Activated T-cell treated with anti-CD3 and anti-CD28 coated beads, Interleukin-2, amount 50 U/mL, for 24 hours (primary cell): ENCODE data around the gene C1QTNF9.
"Not testable (repeated sequence)": the region's sequence is repeated elsewhere in the genome, so short reads cannot be mapped to it uniquely, and the experiment has no call there.

Source experiments
- DNase-seq: peaks from one replicate; pipeline ENCODE4 v3.0.0-alpha.2; 2020
- H3K27ac Mint-ChIP-seq: 2 replicates; pipeline ENCODE4 v1.8.0; 2020; ENCODE audit warnings: mild to moderate bottlenecking, mixed read lengths
- H3K27me3 Mint-ChIP-seq: 2 replicates; pipeline ENCODE4 v1.8.0; 2020; ENCODE audit warnings: mixed read lengths
- H3K36me3 Mint-ChIP-seq: 2 replicates; pipeline ENCODE4 v1.8.0; 2020; ENCODE audit warnings: low read depth, mixed read lengths
- H3K4me1 Mint-ChIP-seq: 2 replicates; pipeline ENCODE4 v1.8.0; 2020; ENCODE audit warnings: low read depth, mixed read lengths
- H3K4me3 Mint-ChIP-seq: 2 replicates; pipeline ENCODE4 v1.8.0; 2020; ENCODE audit warnings: mild to moderate bottlenecking, moderate library complexity, mixed read lengths
- H3K9me3 Mint-ChIP-seq: 2 replicates; pipeline ENCODE4 v1.8.0; 2020; ENCODE audit warnings: mixed read lengths

The C1QTNF9 gene, protein sequence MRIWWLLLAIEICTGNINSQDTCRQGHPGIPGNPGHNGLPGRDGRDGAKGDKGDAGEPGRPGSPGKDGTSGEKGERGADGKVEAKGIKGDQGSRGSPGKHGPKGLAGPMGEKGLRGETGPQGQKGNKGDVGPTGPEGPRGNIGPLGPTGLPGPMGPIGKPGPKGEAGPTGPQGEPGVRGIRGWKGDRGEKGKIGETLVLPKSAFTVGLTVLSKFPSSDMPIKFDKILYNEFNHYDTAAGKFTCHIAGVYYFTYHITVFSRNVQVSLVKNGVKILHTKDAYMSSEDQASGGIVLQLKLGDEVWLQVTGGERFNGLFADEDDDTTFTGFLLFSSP

DNA sequence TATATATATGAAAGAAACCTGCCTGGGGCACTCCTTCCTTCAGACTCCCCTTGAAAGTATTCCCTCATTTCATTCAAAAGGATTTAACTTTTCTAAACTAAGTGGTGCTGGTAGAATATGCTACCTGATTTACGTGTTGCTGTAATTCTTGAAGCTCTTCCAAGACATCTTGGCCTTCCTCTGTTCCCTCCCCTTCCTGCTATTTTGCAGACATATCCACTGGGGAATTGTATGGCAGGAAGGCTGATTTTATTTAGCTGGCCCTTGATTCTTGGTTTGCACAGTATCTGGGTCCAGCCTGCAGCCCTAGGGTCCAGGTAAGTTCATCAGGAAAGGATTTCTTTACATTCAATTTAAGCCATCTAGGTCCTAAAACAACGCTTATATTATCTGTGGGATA lies at the start of gene C1QTNF9:
Gene C1QTNF9, plus strand, starts transcription at position 281 of the 400 bp plus-strand sequence. CDS start 6,424 bp downstream, outside the sequence.
- not testable (repeated sequence) for H3K4me3 Mint-ChIP-seq

DNA sequence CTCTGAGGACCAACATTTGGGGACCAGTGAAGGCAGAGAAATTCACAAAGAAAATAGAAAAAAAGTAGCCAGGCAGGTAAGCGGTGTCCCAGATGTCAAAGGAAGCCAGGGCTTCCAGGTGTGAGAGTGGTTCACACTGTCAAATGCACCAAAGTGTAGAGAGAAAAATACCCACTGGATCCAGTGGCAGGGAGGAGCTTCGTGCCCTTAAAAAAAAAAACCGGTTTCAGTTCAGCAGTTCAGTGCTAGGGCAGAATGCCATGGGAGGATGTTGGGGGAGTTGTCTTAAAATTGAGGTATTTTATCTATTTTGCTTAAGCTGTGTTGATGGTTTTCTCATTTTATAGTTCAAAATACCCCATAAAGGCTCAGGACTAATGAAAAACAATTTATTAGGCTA lies 47.8 kb upstream of the C1QTNF9 start:
- H3K9me3 Mint-ChIP-seq: no peaks in the 10 kb centered on the region
- H3K27me3 Mint-ChIP-seq: no peaks in the 10 kb centered on the region
- H3K4me1 Mint-ChIP-seq: peaks cover 89% of the 10 kb centered on the region
- peak overlapping the region; percentile 41 for H3K4me3 Mint-ChIP-seq
- no peak for DNase-seq
- H3K27ac Mint-ChIP-seq: peak overlapping the region; percentile 87
- peaks cover 77% of the 10 kb centered on the region for H3K36me3 Mint-ChIP-seq

More for the DNA sequence above, at the start of gene C1QTNF9:
- H3K4me1 Mint-ChIP-seq, H3K27ac Mint-ChIP-seq, H3K27me3 Mint-ChIP-seq, H3K9me3 Mint-ChIP-seq, DNase-seq: not testable (repeated sequence)
- H3K36me3 Mint-ChIP-seq: peaks cover 25% of the 10 kb centered on the region

DNA sequence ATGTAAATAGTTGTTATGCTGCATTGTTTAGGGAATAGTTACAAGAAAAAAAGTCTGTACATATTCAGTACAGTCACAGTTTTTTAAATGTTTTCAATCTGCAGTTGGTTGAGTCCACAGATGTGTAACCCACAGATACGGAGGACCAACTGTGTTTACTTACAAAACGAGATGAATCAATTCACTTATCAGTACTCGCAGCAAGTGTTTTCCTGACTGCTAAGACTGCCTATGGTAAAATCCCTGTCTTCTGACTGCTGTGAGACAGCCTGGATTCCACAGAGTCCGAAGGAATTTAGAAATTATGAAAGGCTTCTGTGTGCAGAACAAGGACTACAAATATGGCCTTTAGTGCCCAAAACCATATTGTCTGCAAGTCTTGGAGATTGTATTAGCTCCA lies 45.7 kb upstream of the C1QTNF9 start:
- Mint-ChIP-seq H3K36me3 (peaks cover 78% of the 10 kb centered on the region), H3K27ac (peak overlapping the region; percentile 98), H3K4me1 (peaks cover 92% of the 10 kb centered on the region), H3K4me3 (peak overlapping the region; percentile 75), H3K9me3 (no peaks in the 10 kb centered on the region), H3K27me3 (no peaks in the 10 kb centered on the region)
- DNase-seq: no peak

DNA sequence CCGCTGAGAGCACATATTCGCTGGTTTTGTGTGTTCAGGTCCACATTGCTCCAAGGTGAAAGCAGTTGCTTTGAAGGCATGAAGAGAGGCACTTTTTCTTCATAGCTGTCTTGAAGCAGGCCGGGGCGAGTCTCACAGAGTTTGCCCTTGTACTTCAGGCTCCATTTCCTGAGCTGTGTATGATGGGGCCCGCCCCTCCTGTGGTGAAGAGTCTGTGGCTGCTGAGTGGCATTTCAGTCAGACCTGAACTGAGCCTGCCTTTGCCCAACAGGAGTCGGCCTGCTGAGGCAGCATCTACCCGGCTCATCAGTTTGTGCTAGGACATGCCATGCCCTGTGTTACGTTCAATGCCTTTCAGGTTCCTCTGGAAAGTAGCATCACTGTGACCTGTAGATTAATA lies 44.4 kb upstream of the C1QTNF9 start:
- H3K4me1 Mint-ChIP-seq: peaks cover 92% of the 10 kb centered on the region
- peak overlapping the region; percentile 98 for H3K27ac Mint-ChIP-seq
- peaks cover 71% of the 10 kb centered on the region for H3K36me3 Mint-ChIP-seq
- peak overlapping the region; percentile 75 for H3K4me3 Mint-ChIP-seq
- DNase-seq: peak; percentile 81
- H3K27me3 Mint-ChIP-seq: no peaks in the 10 kb centered on the region
- H3K9me3 Mint-ChIP-seq: no peaks in the 10 kb centered on the region

DNA sequence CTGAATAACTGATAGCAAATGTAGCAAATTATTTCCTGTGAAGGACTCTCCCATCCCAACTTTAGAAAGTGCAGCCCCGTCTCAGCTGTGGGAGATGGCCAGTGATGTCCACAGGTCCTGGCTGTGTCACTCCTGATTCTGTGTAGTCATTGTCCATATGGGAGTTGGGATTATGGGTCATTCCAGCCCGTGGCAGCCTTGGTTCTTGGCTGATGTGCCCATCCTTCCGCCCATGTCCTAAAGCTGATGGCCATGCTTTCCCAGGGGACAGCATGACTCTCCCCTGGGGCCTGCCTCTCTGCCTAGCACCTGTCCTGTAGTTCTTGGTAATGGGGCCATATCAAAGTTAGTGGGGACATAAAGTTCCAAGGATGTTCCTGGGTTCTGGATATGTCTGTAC lies 43.9 kb upstream of the C1QTNF9 start:
- H3K27me3 Mint-ChIP-seq: no peaks in the 10 kb centered on the region
- peak overlapping the region; percentile 98 for H3K27ac Mint-ChIP-seq
- H3K9me3 Mint-ChIP-seq: no peaks in the 10 kb centered on the region
- DNase-seq: no peak
- H3K36me3 Mint-ChIP-seq: peaks cover 69% of the 10 kb centered on the region
- H3K4me1 Mint-ChIP-seq: peaks cover 92% of the 10 kb centered on the region
- peak overlapping the region; percentile 75 for H3K4me3 Mint-ChIP-seq

DNA sequence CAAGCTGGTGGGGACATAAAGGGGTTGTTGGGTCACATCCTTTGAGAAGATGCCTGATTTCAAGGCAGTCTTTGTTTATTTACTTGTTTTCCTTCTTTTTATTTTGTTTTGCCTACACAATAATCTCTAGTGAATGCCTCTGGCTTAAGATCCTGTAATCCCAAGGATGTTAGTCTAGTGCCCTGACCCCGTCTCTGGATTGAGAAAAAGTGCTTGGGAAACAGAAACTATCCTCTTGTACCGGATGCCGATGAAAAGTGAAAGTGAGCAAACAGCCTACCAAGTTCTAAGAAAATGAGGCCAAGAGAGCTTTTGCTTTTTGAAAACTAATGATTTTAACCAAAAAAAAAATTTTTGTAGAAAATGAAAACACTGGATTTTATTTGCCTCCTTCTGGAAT lies 42.1 kb upstream of the C1QTNF9 start:
- Mint-ChIP-seq H3K36me3 (peaks cover 60% of the 10 kb centered on the region), H3K4me3 (peak overlapping the region; percentile 71), H3K27me3 (no peaks in the 10 kb centered on the region), H3K4me1 (peaks cover 92% of the 10 kb centered on the region), H3K27ac (peak overlapping the region; percentile 99), H3K9me3 (no peaks in the 10 kb centered on the region)
- no peak for DNase-seq

DNA sequence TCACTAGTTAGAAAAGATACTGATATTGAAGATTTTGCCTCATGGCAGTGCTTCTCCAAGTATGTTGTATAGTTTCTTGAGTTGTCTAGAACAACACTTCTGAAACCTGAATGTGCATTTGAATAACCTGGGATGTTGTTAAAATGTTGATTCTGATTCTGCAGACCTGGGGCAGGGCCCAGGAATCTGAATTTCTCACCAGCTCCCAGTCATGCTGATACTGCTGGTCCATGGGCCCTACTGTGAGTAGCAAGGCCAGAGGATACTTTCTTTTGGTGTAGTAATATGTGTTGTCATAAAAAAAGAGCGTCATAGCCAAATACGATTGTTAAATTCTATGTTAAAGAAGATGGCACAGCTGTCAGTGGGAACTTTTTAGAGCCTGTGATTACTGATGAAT lies 41.6 kb upstream of the C1QTNF9 start:
- Mint-ChIP-seq H3K9me3 (no peaks in the 10 kb centered on the region), H3K4me1 (peaks cover 93% of the 10 kb centered on the region), H3K36me3 (peaks cover 60% of the 10 kb centered on the region), H3K27me3 (no peaks in the 10 kb centered on the region), H3K27ac (peak overlapping the region; percentile 99), H3K4me3 (peak overlapping the region; percentile 71)
- no peak for DNase-seq

DNA sequence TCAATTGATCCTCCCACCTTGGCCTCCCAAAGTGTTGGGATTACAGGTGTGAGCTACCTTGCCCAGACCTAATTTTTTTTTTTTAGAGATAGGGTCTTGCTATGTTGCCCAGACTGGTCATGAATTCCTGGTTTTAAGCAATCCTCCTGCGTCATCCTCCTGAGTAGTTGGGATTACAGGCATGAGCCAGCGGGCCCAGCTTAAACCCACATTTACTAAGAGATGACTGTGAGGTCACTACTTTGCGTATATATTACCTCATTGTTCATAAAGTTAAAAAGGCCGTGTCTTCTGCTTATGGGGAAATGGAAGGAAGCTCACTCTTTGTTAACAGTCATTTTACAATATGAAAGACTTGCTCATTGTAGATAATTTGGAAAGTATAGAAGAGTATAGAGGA lies 39.6 kb upstream of the C1QTNF9 start:
- Mint-ChIP-seq H3K4me3 (peak overlapping the region; percentile 79), H3K27ac (peak overlapping the region; percentile 95)
- DNase-seq: no peak

DNA sequence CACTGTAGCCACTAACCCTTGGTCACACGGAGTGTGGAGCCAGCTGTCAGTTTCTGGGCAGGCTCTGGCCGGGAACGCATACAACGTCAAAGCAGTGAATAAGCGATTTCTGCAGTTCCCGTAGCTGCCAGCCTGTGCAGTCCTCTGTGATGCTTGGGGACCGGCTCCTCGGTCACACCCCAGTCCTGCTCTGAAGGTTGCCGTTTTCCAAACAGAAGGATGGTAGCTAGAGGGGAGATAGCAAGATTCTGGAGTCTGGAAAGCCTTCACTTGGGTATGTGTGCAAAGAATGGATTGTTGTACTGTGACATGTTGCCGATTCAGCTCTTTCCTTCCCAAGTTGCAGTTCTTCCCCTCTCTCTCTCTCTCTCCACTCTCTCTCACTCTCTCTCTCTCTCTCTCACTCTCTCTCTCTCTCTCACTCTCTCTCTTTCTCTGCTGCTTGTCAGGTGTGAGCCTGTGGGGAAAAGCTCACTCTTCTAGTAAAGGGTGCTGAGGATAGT lies 38.7 kb upstream of the C1QTNF9 start:
- DNase-seq: peak; percentile 68
- Mint-ChIP-seq H3K27me3 (no peaks in the 10 kb centered on the region), H3K4me3 (peak overlapping the region; percentile 79), H3K36me3 (peaks cover 55% of the 10 kb centered on the region), H3K4me1 (peaks cover 93% of the 10 kb centered on the region), H3K27ac (peak overlapping the region; percentile 95), H3K9me3 (no peaks in the 10 kb centered on the region)

More for the DNA sequence above, 39.6 kb upstream of the C1QTNF9 start:
- Mint-ChIP-seq H3K36me3 (peaks cover 58% of the 10 kb centered on the region), H3K9me3 (no peaks in the 10 kb centered on the region), H3K4me1 (peaks cover 93% of the 10 kb centered on the region), H3K27me3 (no peaks in the 10 kb centered on the region)

DNA sequence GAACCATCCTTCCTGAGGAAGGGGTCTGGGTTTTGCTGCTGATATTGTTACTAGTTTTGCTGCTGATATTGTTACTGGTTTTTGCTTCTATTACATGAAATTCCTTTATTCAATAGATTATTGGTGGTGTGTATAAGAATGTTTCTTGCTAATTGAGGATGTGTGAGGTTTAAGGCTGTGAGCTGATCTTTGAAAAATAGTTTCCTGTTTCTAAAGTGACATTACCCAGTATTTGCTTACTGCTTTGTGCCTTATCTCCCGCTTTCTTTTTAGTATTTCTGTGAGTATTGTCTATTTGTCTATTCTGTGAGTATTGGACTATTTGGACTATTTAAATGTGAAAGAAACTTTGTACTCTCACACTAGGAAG lies 38.2 kb upstream of the C1QTNF9 start:
- H3K27me3 Mint-ChIP-seq: no peaks in the 10 kb centered on the region
- DNase-seq: no peak
- peaks cover 51% of the 10 kb centered on the region for H3K36me3 Mint-ChIP-seq
- H3K9me3 Mint-ChIP-seq: no peaks in the 10 kb centered on the region
- peaks cover 95% of the 10 kb centered on the region for H3K4me1 Mint-ChIP-seq
- H3K4me3 Mint-ChIP-seq: peak overlapping the region; percentile 79
- peak overlapping the region; percentile 95 for H3K27ac Mint-ChIP-seq

DNA sequence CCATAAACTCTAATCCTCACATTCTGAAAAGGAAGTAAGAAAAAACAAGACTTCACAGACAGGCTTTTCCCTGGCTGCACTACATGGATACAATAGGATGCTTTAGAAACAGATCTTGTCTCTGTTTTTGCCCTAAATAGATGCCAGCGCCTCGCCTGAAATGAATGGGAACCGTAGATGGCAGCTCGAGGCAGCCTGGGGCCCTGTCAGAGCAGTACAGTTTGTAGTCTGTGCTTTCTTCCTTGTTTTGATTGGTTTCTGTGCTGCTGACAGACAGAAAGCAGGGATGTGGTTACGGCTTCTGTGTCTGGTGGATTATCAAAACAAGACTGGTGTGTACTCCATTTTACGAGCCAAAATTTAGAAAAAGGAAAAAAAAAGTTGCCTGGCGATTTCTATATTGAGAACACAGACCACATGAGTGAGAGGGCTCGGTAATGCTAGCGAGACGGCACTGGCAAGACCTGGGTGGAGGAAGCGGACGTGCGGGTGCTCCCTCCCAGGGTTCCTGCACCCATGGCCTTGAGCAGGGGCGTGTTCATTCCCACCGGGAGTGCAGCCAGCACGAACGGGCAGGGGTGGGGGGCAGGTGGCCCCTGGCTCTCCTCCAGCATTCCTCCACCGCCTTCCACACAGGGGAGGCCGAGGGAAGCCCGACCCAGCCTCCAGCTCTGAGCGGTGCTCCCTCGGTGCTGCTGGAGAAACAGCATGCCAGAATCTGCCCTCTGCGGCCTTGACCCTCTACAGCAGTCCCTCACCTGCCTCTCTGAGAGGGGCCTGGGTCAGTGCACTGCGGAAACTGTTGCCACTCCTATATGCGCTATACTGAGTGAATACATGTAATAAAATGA lies 37.6 kb upstream of the C1QTNF9 start:
- Mint-ChIP-seq H3K4me1 (peaks cover 95% of the 10 kb centered on the region), H3K27me3 (no peaks in the 10 kb centered on the region), H3K9me3 (no peaks in the 10 kb centered on the region), H3K4me3 (peak overlapping the region; percentile 79), H3K36me3 (peaks cover 49% of the 10 kb centered on the region), H3K27ac (peak overlapping the region; percentile 95)
- DNase-seq: peak; percentile 59

DNA sequence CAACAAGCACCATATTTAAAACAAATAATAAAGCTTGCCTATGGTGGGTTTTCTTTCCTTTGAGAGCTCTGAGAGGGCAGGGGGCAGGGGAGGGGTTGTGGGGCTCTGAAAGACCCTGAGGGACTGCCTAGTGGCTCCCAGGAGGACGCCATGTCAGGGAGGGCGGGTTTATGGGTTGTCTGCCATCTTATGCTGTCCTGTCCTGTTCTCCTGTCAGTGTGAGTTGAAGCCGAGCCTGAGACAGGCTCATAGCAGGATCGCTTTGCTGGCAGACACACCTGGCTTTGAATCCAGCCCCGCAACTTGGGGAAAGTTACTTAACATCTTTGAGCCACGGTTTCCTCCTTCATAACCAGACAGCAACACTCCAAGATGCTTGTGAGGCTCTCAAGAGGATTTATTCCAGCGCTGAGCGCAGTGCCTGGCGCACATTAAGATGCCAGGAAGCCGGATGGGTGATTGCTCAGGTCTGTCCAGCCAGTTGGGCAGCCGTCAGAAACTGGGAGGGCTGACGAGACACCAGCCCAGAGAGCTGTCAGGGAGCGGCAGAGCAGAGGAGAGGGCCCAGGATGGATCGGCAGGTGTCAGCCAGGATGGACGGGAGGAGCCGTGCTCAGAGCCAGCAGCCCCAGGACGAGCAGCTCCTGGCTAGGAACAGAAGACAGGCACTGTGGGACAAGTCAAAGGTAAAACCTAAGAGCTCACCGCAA lies 36.8 kb upstream of the C1QTNF9 start:
- no peak for DNase-seq
- Mint-ChIP-seq H3K27ac (peak overlapping the region; percentile 95), H3K4me1 (peaks cover 94% of the 10 kb centered on the region), H3K4me3 (peak overlapping the region; percentile 79), H3K27me3 (no peaks in the 10 kb centered on the region), H3K9me3 (no peaks in the 10 kb centered on the region), H3K36me3 (peaks cover 48% of the 10 kb centered on the region)

DNA sequence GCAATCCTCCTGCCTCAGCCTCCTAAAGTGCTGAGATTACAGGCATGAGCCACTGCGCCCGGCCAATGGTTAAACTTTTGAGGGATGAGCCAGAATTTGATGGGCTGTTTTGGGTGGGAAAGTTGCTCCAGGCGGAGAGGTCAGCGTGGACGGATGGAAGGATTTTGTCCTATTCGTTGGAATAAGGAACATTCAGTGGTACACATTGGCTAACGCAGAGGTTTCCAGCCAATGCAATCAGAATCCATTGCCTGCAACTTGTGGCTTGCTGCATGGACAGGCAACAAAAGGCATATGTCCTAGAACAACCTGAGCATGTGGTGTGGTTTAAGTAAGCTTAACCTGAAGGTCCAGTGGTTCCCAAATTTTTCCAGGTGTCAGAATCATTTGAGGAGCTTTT lies 35.5 kb upstream of the C1QTNF9 start:
- H3K27me3 Mint-ChIP-seq: no peaks in the 10 kb centered on the region
- peaks cover 91% of the 10 kb centered on the region for H3K4me1 Mint-ChIP-seq
- H3K36me3 Mint-ChIP-seq: peaks cover 41% of the 10 kb centered on the region
- peak overlapping the region; percentile 69 for H3K4me3 Mint-ChIP-seq
- peak overlapping the region; percentile 95 for H3K27ac Mint-ChIP-seq
- no peak for DNase-seq
- H3K9me3 Mint-ChIP-seq: no peaks in the 10 kb centered on the region

DNA sequence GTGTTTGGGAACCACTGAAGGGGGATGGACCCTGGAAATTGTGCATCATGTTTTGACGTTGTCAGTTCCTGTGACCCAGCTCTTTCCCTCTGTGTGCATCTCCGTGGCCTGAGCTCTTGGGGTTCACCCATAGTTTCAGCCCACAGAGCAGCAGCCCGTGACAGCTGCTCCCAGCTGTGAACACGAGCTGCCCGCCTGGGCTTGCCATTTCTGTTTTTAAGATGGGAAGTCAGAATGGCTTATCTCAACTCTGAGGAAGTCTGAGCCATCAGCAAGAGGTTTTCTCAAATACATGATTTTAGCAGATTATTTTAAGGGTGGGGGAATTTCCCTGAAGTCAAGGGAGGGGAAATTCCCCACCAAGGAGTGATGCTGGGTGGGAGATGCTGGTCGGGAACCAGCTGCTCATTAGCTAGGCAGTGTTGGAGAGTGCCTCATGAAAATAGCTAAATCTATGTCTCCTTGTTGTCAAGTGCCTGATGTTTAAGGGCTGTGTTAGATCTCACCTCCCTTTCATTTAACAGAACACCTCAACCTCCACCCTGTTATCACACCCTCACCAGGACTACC lies 34.8 kb upstream of the C1QTNF9 start:
- peak; percentile 78 for DNase-seq
- Mint-ChIP-seq H3K36me3 (peaks cover 47% of the 10 kb centered on the region), H3K27ac (peak overlapping the region; percentile 95), H3K4me1 (peaks cover 93% of the 10 kb centered on the region), H3K4me3 (peak overlapping the region; percentile 69), H3K27me3 (no peaks in the 10 kb centered on the region), H3K9me3 (no peaks in the 10 kb centered on the region)
